Measurements from ENCODE around the gene SYT14.
"Not testable (repeated sequence)": the region's sequence is repeated elsewhere in the genome, so short reads cannot be mapped to it uniquely, and the experiment has no call there.

SYT14 gene

DNA sequence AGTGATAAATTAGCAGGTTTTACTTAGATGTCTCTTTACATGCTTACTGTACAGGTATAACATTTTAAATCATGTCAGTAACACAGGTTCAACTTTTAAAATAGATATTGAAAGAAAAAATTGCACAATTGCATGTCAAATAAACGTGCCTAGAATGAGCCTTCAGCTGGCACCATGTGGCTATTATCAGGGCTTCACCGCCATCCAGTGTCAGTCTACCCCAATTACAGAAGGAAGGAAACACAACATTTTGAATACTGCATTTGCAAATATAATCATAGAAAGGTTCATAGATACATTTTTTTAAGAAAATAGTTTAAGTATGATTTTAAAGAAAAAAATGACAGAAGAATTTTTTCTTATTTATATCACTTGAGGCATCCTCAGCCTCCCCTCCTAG is 247.0 kb downstream of the SYT14 start:
- TF ChIP-seq, protein P1, sequence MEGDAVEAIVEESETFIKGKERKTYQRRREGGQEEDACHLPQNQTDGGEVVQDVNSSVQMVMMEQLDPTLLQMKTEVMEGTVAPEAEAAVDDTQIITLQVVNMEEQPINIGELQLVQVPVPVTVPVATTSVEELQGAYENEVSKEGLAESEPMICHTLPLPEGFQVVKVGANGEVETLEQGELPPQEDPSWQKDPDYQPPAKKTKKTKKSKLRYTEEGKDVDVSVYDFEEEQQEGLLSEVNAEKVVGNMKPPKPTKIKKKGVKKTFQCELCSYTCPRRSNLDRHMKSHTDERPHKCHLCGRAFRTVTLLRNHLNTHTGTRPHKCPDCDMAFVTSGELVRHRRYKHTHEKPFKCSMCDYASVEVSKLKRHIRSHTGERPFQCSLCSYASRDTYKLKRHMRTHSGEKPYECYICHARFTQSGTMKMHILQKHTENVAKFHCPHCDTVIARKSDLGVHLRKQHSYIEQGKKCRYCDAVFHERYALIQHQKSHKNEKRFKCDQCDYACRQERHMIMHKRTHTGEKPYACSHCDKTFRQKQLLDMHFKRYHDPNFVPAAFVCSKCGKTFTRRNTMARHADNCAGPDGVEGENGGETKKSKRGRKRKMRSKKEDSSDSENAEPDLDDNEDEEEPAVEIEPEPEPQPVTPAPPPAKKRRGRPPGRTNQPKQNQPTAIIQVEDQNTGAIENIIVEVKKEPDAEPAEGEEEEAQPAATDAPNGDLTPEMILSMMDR (IDR thresholded peaks at IDR 0.05; ENCODE audit: low read length) = no peak
- TF ChIP-seq EZH2phosphoT487 (IDR thresholded peaks at IDR 0.05; ENCODE audit: low read length) (no peak), EZH2 (optimal IDR thresholded peaks at IDR 0.05; ENCODE audit: low read depth, low read length) (no peak)
- H3K4me1 ChIP-seq (ENCODE audit: low read length) = no peaks in the 10 kb centered on the region
- H3K9ac ChIP-seq (ENCODE audit: low read length) = no peak overlapping the region
- no peaks in the 10 kb centered on the region for H3K9me3 ChIP-seq (replicated peaks; ENCODE audit: insufficient read depth, low read length)
- no peak overlapping the region for H2AFZ ChIP-seq (ENCODE audit: low read length)
- H3K27ac ChIP-seq (ENCODE audit: low read length) = no peak overlapping the region
- no peaks in the 10 kb centered on the region for H3K79me2 ChIP-seq (ENCODE audit: low read length)
- H3K9me2 ChIP-seq (replicated peaks; ENCODE audit: insufficient read depth, low read length) = no peaks in the 10 kb centered on the region
- DNase-seq = no peak
- H3K4me3 ChIP-seq (ENCODE audit: low read length) = no peak overlapping the region
- H3F3A ChIP-seq (ENCODE audit: insufficient read depth, low read length) = no peaks in the 10 kb centered on the region
- H3K4me2 ChIP-seq (ENCODE audit: low read depth, low read length) = no peak overlapping the region
- no peaks in the 10 kb centered on the region for H3K36me3 ChIP-seq (replicated peaks; ENCODE audit: insufficient read depth, low read length)
- no peaks in the 10 kb centered on the region for H3K27me3 ChIP-seq (replicated peaks; ENCODE audit: insufficient read depth, low read length)
- no peaks in the 10 kb centered on the region for H4K20me1 ChIP-seq (ENCODE audit: insufficient read depth, low read length)

DNA sequence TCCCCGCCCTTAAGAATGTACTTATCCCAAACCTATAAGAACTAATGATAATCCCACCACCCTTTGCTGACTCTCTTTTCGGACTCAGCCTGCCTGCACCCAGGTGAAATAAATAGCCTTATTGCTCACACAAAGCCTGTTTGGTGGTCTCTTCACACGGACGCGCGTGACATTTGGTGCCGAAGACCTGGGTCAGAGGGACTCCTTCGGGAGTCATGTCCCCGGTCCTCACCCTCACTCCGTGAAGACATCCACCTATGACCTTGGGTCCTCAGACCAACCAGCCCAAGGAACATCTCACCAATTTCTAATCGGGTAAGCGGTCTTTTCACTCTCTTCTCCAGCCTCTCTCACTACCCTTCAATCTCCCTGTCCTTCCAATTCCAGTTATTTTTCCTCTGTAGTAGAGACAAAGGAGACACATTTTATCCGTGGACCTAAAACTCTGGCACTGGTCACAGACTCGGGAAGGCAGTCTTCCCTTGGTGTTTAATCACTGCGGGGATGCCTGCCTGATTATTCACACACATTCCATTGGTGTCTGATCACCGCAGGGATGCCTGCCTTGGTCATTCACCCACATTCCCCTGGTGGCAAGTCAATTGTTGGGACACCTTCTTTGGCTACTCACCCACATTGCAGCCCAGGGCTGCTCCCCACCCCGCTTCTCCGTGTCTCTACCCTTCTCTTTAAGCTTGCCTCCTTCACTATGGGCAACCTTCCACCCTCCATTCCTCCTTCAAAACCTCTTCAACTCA is 250.0 kb downstream of the SYT14 start:
- H2AFZ ChIP-seq (ENCODE audit: low read length); H3K4me2 ChIP-seq (ENCODE audit: low read depth, low read length); H3K79me2 ChIP-seq (ENCODE audit: low read length); H3K9me3 ChIP-seq (replicated peaks; ENCODE audit: insufficient read depth, low read length); H3F3A ChIP-seq (ENCODE audit: insufficient read depth, low read length); H3K27me3 ChIP-seq (replicated peaks; ENCODE audit: insufficient read depth, low read length); H3K9me2 ChIP-seq (replicated peaks; ENCODE audit: insufficient read depth, low read length); DNase-seq; H3K4me1 ChIP-seq (ENCODE audit: low read length); H3K27ac ChIP-seq (ENCODE audit: low read length); H3K4me3 ChIP-seq (ENCODE audit: low read length); H3K9ac ChIP-seq (ENCODE audit: low read length); H3K36me3 ChIP-seq (replicated peaks; ENCODE audit: insufficient read depth, low read length); H4K20me1 ChIP-seq (ENCODE audit: insufficient read depth, low read length): not testable (repeated sequence)

DNA sequence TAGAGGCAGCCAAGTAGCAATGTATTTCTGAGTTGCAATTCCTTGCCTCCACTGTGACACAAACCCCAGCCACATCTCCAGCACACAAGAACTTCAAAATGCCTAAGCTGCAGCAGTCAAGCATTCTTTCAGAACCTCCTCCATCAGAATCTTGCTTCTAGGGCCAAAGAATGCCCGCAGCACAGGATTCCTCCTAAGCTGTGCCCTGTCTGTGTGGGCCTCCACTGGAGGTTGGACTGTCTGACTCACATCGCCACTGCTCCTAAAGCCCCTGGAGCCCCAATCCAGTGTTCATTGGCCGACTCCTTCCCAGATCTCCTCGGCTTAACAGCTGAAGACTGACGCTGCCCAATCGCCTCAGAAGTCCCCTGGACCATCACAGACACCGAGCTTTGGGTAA is 251.4 kb downstream of the SYT14 start:
- no peaks in the 10 kb centered on the region for H3K79me2 ChIP-seq (ENCODE audit: low read length)
- no peak overlapping the region for H3K27ac ChIP-seq (ENCODE audit: low read length)
- H3K4me2 ChIP-seq (ENCODE audit: low read depth, low read length) = no peak overlapping the region
- H3K4me1 ChIP-seq (ENCODE audit: low read length) = no peaks in the 10 kb centered on the region
- no peaks in the 10 kb centered on the region for H4K20me1 ChIP-seq (ENCODE audit: insufficient read depth, low read length)
- no peak for DNase-seq
- H3K36me3 ChIP-seq (replicated peaks; ENCODE audit: insufficient read depth, low read length) = no peaks in the 10 kb centered on the region
- no peaks in the 10 kb centered on the region for H3F3A ChIP-seq (ENCODE audit: insufficient read depth, low read length)
- no peak overlapping the region for H2AFZ ChIP-seq (ENCODE audit: low read length)
- TF ChIP-seq, protein P1 (IDR thresholded peaks at IDR 0.05; ENCODE audit: low read length) = no peak
- TF ChIP-seq EZH2 (optimal IDR thresholded peaks at IDR 0.05; ENCODE audit: low read depth, low read length) = no peak
- no peak for TF ChIP-seq EZH2phosphoT487 (IDR thresholded peaks at IDR 0.05; ENCODE audit: low read length)
- H3K9me3 ChIP-seq (replicated peaks; ENCODE audit: insufficient read depth, low read length) = no peaks in the 10 kb centered on the region
- H3K27me3 ChIP-seq (replicated peaks; ENCODE audit: insufficient read depth, low read length) = no peaks in the 10 kb centered on the region
- no peak overlapping the region for H3K4me3 ChIP-seq (ENCODE audit: low read length)
- no peak overlapping the region for H3K9ac ChIP-seq (ENCODE audit: low read length)
- H3K9me2 ChIP-seq (replicated peaks; ENCODE audit: insufficient read depth, low read length) = no peaks in the 10 kb centered on the region

DNA sequence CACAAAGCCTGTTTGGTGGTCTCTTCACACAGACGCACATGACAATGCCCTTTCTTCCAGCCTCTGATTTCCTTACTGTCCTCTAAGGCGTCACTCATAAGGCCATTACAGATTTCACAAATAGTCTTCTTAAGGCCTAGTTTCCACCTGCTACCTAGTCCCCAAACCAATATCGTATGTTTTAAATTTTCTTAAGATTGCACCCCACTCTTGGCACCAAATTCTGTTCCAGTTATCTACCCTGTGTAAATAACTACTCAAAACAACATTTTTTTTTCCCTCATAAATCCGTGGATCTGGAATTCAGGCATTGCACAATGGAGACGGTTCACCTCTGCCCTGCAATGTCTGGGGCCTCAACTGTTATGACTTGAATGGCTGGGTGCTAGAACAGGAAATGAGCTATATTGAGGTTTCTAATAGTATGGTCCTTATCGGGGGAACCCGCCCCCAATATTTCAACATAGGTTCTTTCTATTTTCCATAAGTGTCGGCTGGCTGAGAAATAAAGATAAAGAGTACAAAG is 257.7 kb downstream of the SYT14 start:
- H3K27ac ChIP-seq (ENCODE audit: low read length) = no peak overlapping the region
- H4K20me1 ChIP-seq (ENCODE audit: insufficient read depth, low read length) = no peaks in the 10 kb centered on the region
- no peak overlapping the region for H3K4me3 ChIP-seq (ENCODE audit: low read length)
- H2AFZ ChIP-seq (ENCODE audit: low read length) = no peak overlapping the region
- no peak for DNase-seq
- H3K9me3 ChIP-seq (replicated peaks; ENCODE audit: insufficient read depth, low read length) = no peaks in the 10 kb centered on the region
- H3K4me2 ChIP-seq (ENCODE audit: low read depth, low read length) = no peak overlapping the region
- no peaks in the 10 kb centered on the region for H3K9me2 ChIP-seq (replicated peaks; ENCODE audit: insufficient read depth, low read length)
- no peaks in the 10 kb centered on the region for H3K4me1 ChIP-seq (ENCODE audit: low read length)
- H3K79me2 ChIP-seq (ENCODE audit: low read length) = no peaks in the 10 kb centered on the region
- no peaks in the 10 kb centered on the region for H3K36me3 ChIP-seq (replicated peaks; ENCODE audit: insufficient read depth, low read length)
- no peak overlapping the region for H3K9ac ChIP-seq (ENCODE audit: low read length)
- no peaks in the 10 kb centered on the region for H3K27me3 ChIP-seq (replicated peaks; ENCODE audit: insufficient read depth, low read length)
- no peaks in the 10 kb centered on the region for H3F3A ChIP-seq (ENCODE audit: insufficient read depth, low read length)
- TF ChIP-seq, protein P1 (IDR thresholded peaks at IDR 0.05; ENCODE audit: low read length) = no peak
- TF ChIP-seq EZH2 (optimal IDR thresholded peaks at IDR 0.05; ENCODE audit: low read depth, low read length) = no peak
- TF ChIP-seq EZH2phosphoT487 (IDR thresholded peaks at IDR 0.05; ENCODE audit: low read length) = no peak

DNA sequence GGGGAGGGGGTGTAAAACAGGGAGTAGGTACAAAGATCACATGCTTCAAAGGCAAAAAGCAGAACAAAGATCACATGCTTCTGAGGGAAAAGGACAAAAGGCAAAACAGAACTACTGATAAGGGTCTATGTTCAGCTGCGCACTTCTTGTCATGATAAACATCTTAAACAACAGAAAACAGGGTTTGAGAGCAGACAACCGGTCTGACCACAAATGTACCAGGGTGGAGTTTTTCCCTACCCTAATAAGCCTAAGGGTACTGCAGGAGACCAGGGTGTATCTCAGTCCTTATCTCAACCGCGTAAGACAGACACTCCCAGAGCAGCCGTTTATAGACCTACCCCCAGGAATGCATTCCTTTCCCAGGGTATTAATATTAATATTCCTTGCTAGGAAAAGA is 258.2 kb downstream of the SYT14 start:
- DNase-seq; H3K27ac ChIP-seq (ENCODE audit: low read length); H4K20me1 ChIP-seq (ENCODE audit: insufficient read depth, low read length); H3K27me3 ChIP-seq (replicated peaks; ENCODE audit: insufficient read depth, low read length); H2AFZ ChIP-seq (ENCODE audit: low read length); H3K9me2 ChIP-seq (replicated peaks; ENCODE audit: insufficient read depth, low read length); H3K9ac ChIP-seq (ENCODE audit: low read length); H3K9me3 ChIP-seq (replicated peaks; ENCODE audit: insufficient read depth, low read length); H3K4me2 ChIP-seq (ENCODE audit: low read depth, low read length); H3K4me3 ChIP-seq (ENCODE audit: low read length); H3K36me3 ChIP-seq (replicated peaks; ENCODE audit: insufficient read depth, low read length); H3K79me2 ChIP-seq (ENCODE audit: low read length); H3K4me1 ChIP-seq (ENCODE audit: low read length); H3F3A ChIP-seq (ENCODE audit: insufficient read depth, low read length): not testable (repeated sequence)
